Activated naive CD4-positive, alpha-beta T cell treated with anti-CD3 and anti-CD28 coated beads for 36 hours (primary cell): ENCODE data around the gene DDX24. TPM values are rescaled to one million over a fixed set of nuclear protein-coding genes. Genes with fewer than 3 reads are reported as not detected.
A peak's percentile ranks its signal among the peaks of the same experiment; 100 is the strongest.

ENCODE experiments used
- CTCF ChIA-PET: fragments of 350-600 bp; sonication (Branson Sonifier 250); formaldehyde crosslinking; loops from one replicate; lab custom pipeline; 2021; ENCODE audit warnings: antibody characterized with exemption; lab: Charles Lee
- DNase-seq: peaks from one replicate; pipeline ENCODE4 v3.0.0-alpha.2; 2020
- H3K27ac Mint-ChIP-seq: one replicate; pipeline ENCODE4 v1.8.0; 2021; ENCODE audit warnings: mild to moderate bottlenecking, mixed read lengths
- H3K27me3 Mint-ChIP-seq: one replicate; pipeline ENCODE4 v1.8.0; 2021; ENCODE audit warnings: low read depth, mixed read lengths
- H3K36me3 Mint-ChIP-seq: one replicate; pipeline ENCODE4 v1.8.0; 2021; ENCODE audit warnings: low read depth, mixed read lengths
- H3K4me1 Mint-ChIP-seq: one replicate; pipeline ENCODE4 v1.8.0; 2021; ENCODE audit warnings: low read depth, mixed read lengths
- H3K4me3 Mint-ChIP-seq: one replicate; pipeline ENCODE4 v1.8.0; 2021; ENCODE audit warnings: mild to moderate bottlenecking, moderate library complexity, mixed read lengths
- H3K9me3 Mint-ChIP-seq: one replicate; pipeline ENCODE4 v1.8.0; 2021; ENCODE audit warnings: mixed read lengths
- intact Hi-C: fragments of 100-400 bp; cut with micrococcal nuclease; formaldehyde crosslinking; loops from one replicate; pipeline ENCODE4 v1.15.1; 2023
- total RNA-seq, 2 experiments: library from RNA; stranded (reverse); gene quantifications; one replicate each; pipeline ENCODE4 v1.2.3, GENCODE V29; 2021

DDX24 gene
- total RNA-seq = 100 to 1,000 TPM; 190 to 200 TPM

- CTCF ChIA-PET = interaction anchor here (0.6 to 3.5 kb wide), 7 partner anchors 45 to 404 kb away, joined by 3 to 14 read pairs (median 3); no protein-coding TSS in a partner anchor
- DNase-seq = peak; percentile 98
- H3K4me1 Mint-ChIP-seq = peaks cover 43% of the 10 kb centered on the region
- no peaks in the 10 kb centered on the region for H3K27me3 Mint-ChIP-seq
- H3K9me3 Mint-ChIP-seq = no peaks in the 10 kb centered on the region
- H3K27ac Mint-ChIP-seq = peak within 1 kb of the TSS; percentile 98
- peak within 1 kb of the TSS; percentile 98 for H3K4me3 Mint-ChIP-seq
- intact Hi-C loops = loop anchor here (1.0 to 5.0 kb wide), 9 partner anchors 8 to 1076 kb away; partner anchors contain the start of genes DICER1, IFI27L2 and OTUB2
- H3K36me3 Mint-ChIP-seq = peaks cover 39% of the 10 kb centered on the region
These were observed at the start of gene DDX24, which contains the start of gene IFI27L1 for GRCh38 chr14:94080621-94081385. Gene DDX24, minus strand, starts transcription at chr14:94081202. Its CDS starts 1,460 bp downstream, at chr14:94079742. Gene IFI27L1, plus strand, starts transcription at chr14:94081310. Its CDS starts 15,628 bp downstream, at chr14:94096938.

- Mint-ChIP-seq H3K4me3 (peak overlapping the region; percentile 88), H3K4me1 (peaks cover 16% of the 10 kb centered on the region), H3K27ac (no peak overlapping the region), H3K27me3 (no peaks in the 10 kb centered on the region), H3K9me3 (no peaks in the 10 kb centered on the region), H3K36me3 (peaks cover 4% of the 10 kb centered on the region)
- CTCF ChIA-PET = interaction anchor here (0.6 to 5.0 kb wide), 9 partner anchors 11 to 356 kb away, joined by 3 to 82 read pairs (median 5); no protein-coding TSS in a partner anchor
- intact Hi-C loops = loop anchor here (1.0 to 2.0 kb wide), 4 partner anchors 49 to 191 kb away; partner anchors contain the start of genes DDX24, IFI27L1 and OTUB2
- DNase-seq = peak; percentile 56
These were observed 48.9 kb upstream of the DDX24 start for GRCh38 chr14:94129758-94130414.

GRCh38 chr14:94129111-94129757 is 48.2 kb upstream of the DDX24 start, which contains the start of gene IFI27L2:
Gene IFI27L2, minus strand, starts transcription at chr14:94129604. Its CDS starts 40 bp downstream, at chr14:94129564.
- DNase-seq = peak; percentile 88
- intact Hi-C loops = loop anchor here (1.0 to 2.0 kb wide), 4 partner anchors 48 to 190 kb away; partner anchors contain the start of genes DDX24, IFI27L1 and OTUB2
- Mint-ChIP-seq H3K27ac (peak within 1 kb of the TSS; percentile 68), H3K36me3 (peaks cover 4% of the 10 kb centered on the region), H3K27me3 (no peaks in the 10 kb centered on the region), H3K4me3 (peak within 1 kb of the TSS; percentile 88), H3K9me3 (no peaks in the 10 kb centered on the region), H3K4me1 (peaks cover 16% of the 10 kb centered on the region)
- CTCF ChIA-PET = interaction anchor here (0.6 to 6.0 kb wide), 13 partner anchors 8 to 189 kb away, joined by 3 to 82 read pairs (median 4); partner anchors contain the start of genes DDX24 and IFI27L1

- no peak for DNase-seq
- intact Hi-C loops = loop anchor here (2.0 kb wide), 2 partner anchors 92 to 190 kb away; no protein-coding TSS in a partner anchor
- Mint-ChIP-seq H3K9me3 (no peaks in the 10 kb centered on the region), H3K36me3 (peaks cover 4% of the 10 kb centered on the region), H3K27me3 (no peaks in the 10 kb centered on the region), H3K4me3 (peak overlapping the region; percentile 88), H3K4me1 (peaks cover 16% of the 10 kb centered on the region), H3K27ac (peak overlapping the region; percentile 68)
- CTCF ChIA-PET = interaction anchor here (0.5 to 6.0 kb wide), 13 partner anchors 8 to 1681 kb away, joined by 3 to 38 read pairs (median 3); partner anchors contain the start of genes DDX24 and IFI27L1
These were observed 47.3 kb upstream of the DDX24 start for GRCh38 chr14:94128216-94128839.

GRCh38 chr14:94127330-94127729 is 46.3 kb upstream of the DDX24 start:
- intact Hi-C loops = no loop called here
- H3K4me3 Mint-ChIP-seq = no peak overlapping the region

GRCh38 chr14:94126800-94127199 is 45.8 kb upstream of the DDX24 start:
- CTCF ChIA-PET = interaction anchor here (1.0 to 6.0 kb wide), 2 partner anchors 11 to 73 kb away, joined by 3 to 38 read pairs; no protein-coding TSS in a partner anchor
- intact Hi-C loops = no loop called here
- Mint-ChIP-seq H3K27me3 (no peaks in the 10 kb centered on the region), H3K4me1 (peaks cover 16% of the 10 kb centered on the region), H3K27ac (no peak overlapping the region), H3K4me3 (no peak overlapping the region), H3K9me3 (peaks cover 9% of the 10 kb centered on the region), H3K36me3 (peaks cover 4% of the 10 kb centered on the region)
- no peak for DNase-seq

More at GRCh38 chr14:94127330-94127729, 46.3 kb upstream of the DDX24 start:
- H3K9me3 Mint-ChIP-seq = peaks cover 5% of the 10 kb centered on the region
- no peaks in the 10 kb centered on the region for H3K27me3 Mint-ChIP-seq
- CTCF ChIA-PET = interaction anchor here (0.5 to 6.0 kb wide), 5 partner anchors 10 to 1682 kb away, joined by 3 to 38 read pairs (median 3); partner anchors contain the start of genes DDX24 and IFI27L1
- peaks cover 16% of the 10 kb centered on the region for H3K4me1 Mint-ChIP-seq
- H3K36me3 Mint-ChIP-seq = peaks cover 4% of the 10 kb centered on the region
- DNase-seq = no peak
- no peak overlapping the region for H3K27ac Mint-ChIP-seq

- H3K27me3 Mint-ChIP-seq = no peaks in the 10 kb centered on the region
- peaks cover 14% of the 10 kb centered on the region for H3K9me3 Mint-ChIP-seq
- peaks cover 4% of the 10 kb centered on the region for H3K36me3 Mint-ChIP-seq
- intact Hi-C loops = no loop called here
- CTCF ChIA-PET = interaction anchor here (1.0 to 6.0 kb wide), 3 partner anchors 11 to 91 kb away, joined by 3 to 38 read pairs (median 4); no protein-coding TSS in a partner anchor
- no peak overlapping the region for H3K27ac Mint-ChIP-seq
- DNase-seq = no peak
- H3K4me3 Mint-ChIP-seq = no peak overlapping the region
- peaks cover 16% of the 10 kb centered on the region for H3K4me1 Mint-ChIP-seq
These were observed 45.3 kb upstream of the DDX24 start for GRCh38 chr14:94126419-94126677.

- Mint-ChIP-seq H3K36me3 (peaks cover 4% of the 10 kb centered on the region), H3K4me3 (no peak overlapping the region), H3K27me3 (no peaks in the 10 kb centered on the region), H3K4me1 (peaks cover 16% of the 10 kb centered on the region), H3K9me3 (peaks cover 19% of the 10 kb centered on the region), H3K27ac (no peak overlapping the region)
- CTCF ChIA-PET = interaction anchor here (1.0 to 6.0 kb wide), 3 partner anchors 12 to 90 kb away, joined by 3 to 38 read pairs (median 4); no protein-coding TSS in a partner anchor
- no peak for DNase-seq
- intact Hi-C loops = no loop called here
These were observed 44.8 kb upstream of the DDX24 start for GRCh38 chr14:94125659-94126418.

GRCh38 chr14:94124582-94125377 is 43.8 kb upstream of the DDX24 start:
- Mint-ChIP-seq H3K27me3 (no peaks in the 10 kb centered on the region), H3K4me1 (peaks cover 9% of the 10 kb centered on the region), H3K36me3 (peaks cover 4% of the 10 kb centered on the region), H3K9me3 (peaks cover 28% of the 10 kb centered on the region), H3K4me3 (no peak overlapping the region), H3K27ac (no peak overlapping the region)
- no peak for DNase-seq
- intact Hi-C loops = no loop called here
- CTCF ChIA-PET = interaction anchor here (0.6 to 6.0 kb wide), 3 partner anchors 13 to 89 kb away, joined by 4 to 38 read pairs (median 4); no protein-coding TSS in a partner anchor

- Mint-ChIP-seq H3K27ac (no peak overlapping the region), H3K27me3 (no peaks in the 10 kb centered on the region), H3K9me3 (peaks cover 32% of the 10 kb centered on the region), H3K4me3 (no peak overlapping the region), H3K36me3 (peaks cover 3% of the 10 kb centered on the region), H3K4me1 (peaks cover 6% of the 10 kb centered on the region)
- no peak for DNase-seq
- intact Hi-C loops = no loop called here
- CTCF ChIA-PET = interaction anchor here (6.0 kb wide), 1 partner anchor 14 kb away, joined by 38 read pairs; no protein-coding TSS in a partner anchor
These were observed 42.9 kb upstream of the DDX24 start for GRCh38 chr14:94123868-94124267.
